Left cardiac atrium (tissue), 2 donors: ENCODE data around the gene ZNF429. TPM values are rescaled to one million over a fixed set of nuclear protein-coding genes. Genes with fewer than 3 reads are reported as not detected.

Experiments used
- total RNA-seq, 2 donors: library from RNA; stranded (reverse); fragmentation: NEBNext Ultra II Directional; extraction: Animal tissue kit (Norgen Biotek cat#: 25700); gene quantifications; one replicate each; pipeline ENCODE4 v1.2.1, GENCODE V29; 2021
- donor health status: DM: no; HTN: yes; CAD: no; lungs with severe emphysema.
- donor health status: DM: yes; HTN: yes; CAD: no.

ZNF429 gene
- total RNA-seq, 2 donors from 2014 or later = 6.2 to 8.7 TPM

Other genes with a start within 250 kb of the ZNF429 start
- gene ZNF708, start 176.2 kb upstream of the ZNF429 start, total RNA-seq = 1 to 10 TPM; 5.7 to 9.4 TPM
- gene ZNF738, start 146.6 kb upstream of the ZNF429 start, total RNA-seq = 1 to 10 TPM; 3.1 to 3.5 TPM
- gene ZNF493, start 108.5 kb upstream of the ZNF429 start, total RNA-seq = 10 to 100 TPM; 11.5 to 11.8 TPM